SK-N-MC (cell line): ENCODE data around the gene RUNX2.

Experiments
- EZH2 ChIP-seq: fragments of 200-600 bp; sonication (generic); IDR thresholded peaks from one replicate; pipeline ENCODE4 v1.6.1; 2017; ENCODE audit warnings: antibody characterized with exemption
- POLR2AphosphoS5 ChIP-seq: IDR thresholded peaks from 2 replicates; pipeline ENCODE4 v1.6.1; 2012; ENCODE audit warnings: mild to moderate bottlenecking, low read depth, low read length, borderline replicate concordance

GRCh38 chr6:45299096-45299581 is 29.0 kb upstream of the RUNX2 start:
- no peak for TF ChIP-seq POLR2AphosphoS5
- no peak for TF ChIP-seq EZH2
